ENCODE results near the gene RASSF8. TPM values are rescaled to one million over a fixed set of nuclear protein-coding genes. Genes with fewer than 3 reads are reported as not detected.
"Not testable (repeated sequence)": the region's sequence is repeated elsewhere in the genome, so short reads cannot be mapped to it uniquely, and the experiment has no call there.

Gene RASSF8
- total RNA-seq, 4 donors from 2014 or later, result 5.4 to 20.7 (median 9.6) TPM

DNA sequence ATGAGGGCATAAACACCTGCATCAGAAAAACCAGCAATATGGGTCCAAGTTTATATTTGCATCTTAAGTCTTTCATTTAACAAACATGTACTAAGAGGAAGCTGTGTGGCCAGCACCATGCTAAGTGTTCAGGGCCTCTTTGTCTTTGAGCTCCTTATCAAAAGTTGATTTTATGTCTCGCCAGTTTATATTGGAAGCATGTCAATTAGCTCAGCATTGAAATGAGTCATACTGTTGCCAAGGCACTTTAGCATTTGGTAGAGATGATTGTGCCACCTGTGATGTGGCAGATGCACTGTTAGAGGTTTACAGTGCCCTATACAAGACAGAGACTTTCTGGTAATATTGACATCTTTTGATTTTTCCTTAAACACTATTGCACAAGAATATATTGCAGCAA lies 97.9 kb downstream of the RASSF8 start:
- H3K4me3 ChIP-seq (ENCODE audit: low read depth, poor library complexity, severe bottlenecking), result no peak overlapping the region
- TF ChIP-seq, protein P1, sequence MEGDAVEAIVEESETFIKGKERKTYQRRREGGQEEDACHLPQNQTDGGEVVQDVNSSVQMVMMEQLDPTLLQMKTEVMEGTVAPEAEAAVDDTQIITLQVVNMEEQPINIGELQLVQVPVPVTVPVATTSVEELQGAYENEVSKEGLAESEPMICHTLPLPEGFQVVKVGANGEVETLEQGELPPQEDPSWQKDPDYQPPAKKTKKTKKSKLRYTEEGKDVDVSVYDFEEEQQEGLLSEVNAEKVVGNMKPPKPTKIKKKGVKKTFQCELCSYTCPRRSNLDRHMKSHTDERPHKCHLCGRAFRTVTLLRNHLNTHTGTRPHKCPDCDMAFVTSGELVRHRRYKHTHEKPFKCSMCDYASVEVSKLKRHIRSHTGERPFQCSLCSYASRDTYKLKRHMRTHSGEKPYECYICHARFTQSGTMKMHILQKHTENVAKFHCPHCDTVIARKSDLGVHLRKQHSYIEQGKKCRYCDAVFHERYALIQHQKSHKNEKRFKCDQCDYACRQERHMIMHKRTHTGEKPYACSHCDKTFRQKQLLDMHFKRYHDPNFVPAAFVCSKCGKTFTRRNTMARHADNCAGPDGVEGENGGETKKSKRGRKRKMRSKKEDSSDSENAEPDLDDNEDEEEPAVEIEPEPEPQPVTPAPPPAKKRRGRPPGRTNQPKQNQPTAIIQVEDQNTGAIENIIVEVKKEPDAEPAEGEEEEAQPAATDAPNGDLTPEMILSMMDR (IDR thresholded peaks at IDR 0.05), result no peak
- no peak for TF ChIP-seq POLR2A (IDR thresholded peaks at IDR 0.05)
- intact Hi-C loops (cut with DNase I; ENCODE audit: low total_unique reads), result no loop called here
- no peak for DNase-seq (ENCODE audit: low spot score in 2 of 2)
- WGBS, 2 donors, result 38 to 48% methylated on average over 1 of the region's 1 CpG

DNA sequence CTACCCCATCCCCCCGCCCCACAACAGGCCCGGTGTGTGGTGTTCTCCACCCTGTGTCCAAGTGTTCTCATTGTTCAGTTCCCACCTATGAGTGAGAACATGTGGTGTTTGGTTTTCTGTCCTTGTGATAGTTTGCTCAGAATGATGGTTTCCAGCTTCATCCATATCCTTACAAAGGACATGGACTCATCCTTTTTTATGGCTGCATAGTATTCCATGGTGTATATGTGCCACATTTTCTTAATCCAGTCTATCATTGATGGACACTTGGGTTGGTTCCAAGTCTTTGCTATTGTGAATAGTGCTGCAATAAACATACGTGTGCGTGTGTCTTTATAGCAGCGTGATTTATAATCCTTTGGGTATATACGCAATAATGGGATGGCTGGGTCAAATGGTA lies 98.8 kb downstream of the RASSF8 start:
- intact Hi-C loops (cut with DNase I; ENCODE audit: low total_unique reads), result not testable (repeated sequence)

DNA sequence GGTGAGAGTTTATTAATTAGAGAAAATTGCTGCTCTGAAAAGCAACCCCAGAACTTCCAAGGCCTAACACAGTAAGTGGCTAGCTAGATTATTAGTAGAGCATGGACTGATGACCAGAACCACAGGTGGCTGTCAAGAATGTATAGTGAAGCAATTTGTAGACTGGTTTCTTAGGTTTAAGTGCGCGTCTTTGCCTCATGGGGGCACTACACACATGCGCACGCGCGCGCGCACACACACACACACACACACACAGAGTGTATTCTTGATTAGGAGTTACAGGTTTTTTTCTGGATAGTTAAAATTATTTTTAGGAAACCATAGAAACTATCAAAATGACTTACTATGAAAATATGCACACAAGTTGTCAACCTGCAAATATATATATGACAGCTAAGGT lies 99.8 kb downstream of the RASSF8 start:
- no peak overlapping the region for H3K4me3 ChIP-seq (ENCODE audit: low read depth, poor library complexity, severe bottlenecking)
- DNase-seq (ENCODE audit: low spot score in 2 of 2), result no peak
- TF ChIP-seq, protein P1 (IDR thresholded peaks at IDR 0.05), result no peak
- no peak for TF ChIP-seq POLR2A (IDR thresholded peaks at IDR 0.05)
- 91 to 98% methylated on average over 8 of the region's 8 CpGs for WGBS, 2 donors
- intact Hi-C loops (cut with DNase I; ENCODE audit: low total_unique reads), result no loop called here

More for the DNA sequence above, 98.8 kb downstream of the RASSF8 start:
- DNase-seq (ENCODE audit: low spot score in 2 of 2); H3K4me3 ChIP-seq (ENCODE audit: low read depth, poor library complexity, severe bottlenecking): not testable (repeated sequence)
- 98 to 99% methylated on average over 6 of the region's 6 CpGs for WGBS, 2 donors

DNA sequence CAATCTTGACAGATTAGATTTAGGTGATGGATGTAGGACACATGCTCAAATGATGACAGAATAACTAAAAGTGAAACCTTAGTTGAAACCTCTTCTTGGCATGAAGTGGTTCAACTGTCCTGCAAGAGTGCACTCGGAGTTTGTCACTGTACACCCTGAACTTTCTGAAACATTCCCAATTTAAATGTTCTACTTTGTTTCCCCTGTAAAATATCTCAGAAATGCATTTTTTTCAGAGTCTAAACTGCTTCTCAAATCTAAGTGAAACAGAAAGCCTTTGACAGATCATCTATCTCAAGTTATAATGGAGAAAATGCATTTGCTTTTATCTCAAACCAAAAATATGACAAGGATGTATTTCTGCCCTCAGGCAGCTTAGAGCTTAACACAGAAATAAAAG lies 100.3 kb downstream of the RASSF8 start:
- DNase-seq (ENCODE audit: low spot score in 2 of 2), result no peak
- H3K4me3 ChIP-seq (ENCODE audit: low read depth, poor library complexity, severe bottlenecking), result no peak overlapping the region
- 64 to 83% methylated on average over 1 of the region's 1 CpG for WGBS, 2 donors
- TF ChIP-seq, protein P1 (IDR thresholded peaks at IDR 0.05), result no peak
- no peak for TF ChIP-seq POLR2A (IDR thresholded peaks at IDR 0.05)
- intact Hi-C loops (cut with DNase I; ENCODE audit: low total_unique reads), result no loop called here

DNA sequence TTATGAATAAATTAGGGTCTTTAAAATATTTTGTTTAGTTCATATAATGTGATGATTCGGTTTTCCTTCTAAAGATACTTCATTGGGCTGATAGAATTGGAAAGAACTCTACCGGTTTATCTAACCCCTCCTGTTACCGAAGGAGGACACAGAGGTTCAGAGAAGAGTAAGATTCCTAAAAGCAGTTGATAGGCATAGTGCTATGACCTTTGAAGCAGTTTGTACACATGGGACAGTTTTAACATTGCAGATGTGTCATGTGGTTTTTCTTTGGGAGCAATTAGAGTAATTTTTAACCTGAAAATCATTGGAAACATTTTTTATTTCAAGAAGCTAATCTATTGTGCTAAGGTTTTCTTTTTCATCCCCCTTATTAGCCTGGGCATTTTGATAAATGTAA lies 103.5 kb downstream of the RASSF8 start:
- DNase-seq (ENCODE audit: low spot score in 2 of 2), result no peak
- no peak overlapping the region for H3K4me3 ChIP-seq (ENCODE audit: low read depth, poor library complexity, severe bottlenecking)
- intact Hi-C loops (cut with DNase I; ENCODE audit: low total_unique reads), result no loop called here
- WGBS, 2 donors, result 94 to 97% methylated on average over 3 of the region's 3 CpGs
- TF ChIP-seq, protein P1 (IDR thresholded peaks at IDR 0.05), result no peak
- TF ChIP-seq POLR2A (IDR thresholded peaks at IDR 0.05), result no peak

DNA sequence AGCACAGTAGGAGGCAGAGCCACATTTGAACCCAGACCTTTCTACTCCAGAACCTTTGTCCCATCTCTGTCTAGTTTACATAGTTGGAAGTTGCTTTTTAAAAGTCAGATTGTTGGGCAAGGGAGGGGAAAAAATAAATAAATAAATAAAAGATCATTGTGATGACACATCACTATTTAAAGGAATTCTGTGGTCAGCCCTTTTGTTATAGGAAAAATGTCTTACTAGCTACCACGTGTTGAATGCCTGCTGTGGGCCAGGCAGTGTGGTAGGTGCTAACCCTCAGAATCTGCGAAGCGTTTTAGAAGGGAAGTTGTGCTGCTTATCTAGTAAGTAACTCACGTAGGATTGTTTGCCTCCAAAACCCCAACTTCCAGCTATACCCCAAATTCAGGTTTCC lies 104.1 kb downstream of the RASSF8 start:
- 67 to 85% methylated on average over 4 of the region's 4 CpGs for WGBS, 2 donors
- TF ChIP-seq, protein P1 (IDR thresholded peaks at IDR 0.05), result no peak
- no peak for TF ChIP-seq POLR2A (IDR thresholded peaks at IDR 0.05)
- H3K4me3 ChIP-seq (ENCODE audit: low read depth, poor library complexity, severe bottlenecking), result no peak overlapping the region
- intact Hi-C loops (cut with DNase I; ENCODE audit: low total_unique reads), result no loop called here
- no peak for DNase-seq (ENCODE audit: low spot score in 2 of 2)
